ENCODE measurements around the gene TTC21A. TPM values are rescaled to one million over a fixed set of nuclear protein-coding genes. Genes with fewer than 3 reads are reported as not detected.
A peak's percentile ranks its signal among the peaks of the same experiment; 100 is the strongest.

Gene TTC21A
- total RNA-seq, 1 donor from 2014 or later = 41.7 TPM

- Mint-ChIP-seq H3K27ac (ENCODE audit: unreplicated experiment) (peak overlapping the region; percentile 91), H3K4me3 (ENCODE audit: unreplicated experiment) (peak overlapping the region; percentile 99), H3K9me3 (ENCODE audit: unreplicated experiment) (no peaks in the 10 kb centered on the region), H3K4me1 (ENCODE audit: unreplicated experiment) (peaks cover 64% of the 10 kb centered on the region), H3K27me3 (ENCODE audit: unreplicated experiment) (peaks cover 32% of the 10 kb centered on the region), H3K36me3 (ENCODE audit: low read depth, unreplicated experiment) (peaks cover 40% of the 10 kb centered on the region)
- no peak for TF ChIP-seq CTCF (IDR thresholded peaks at IDR 0.05; ENCODE audit: unreplicated experiment)
- peak; percentile 68 for DNase-seq (ENCODE audit: low spot score)
Measured at GRCh38 chr3:39106851-39107387, 561 bp upstream of the TTC21A start.

- no peak for DNase-seq (ENCODE audit: low spot score)
- peak overlapping the region; percentile 97 for H3K4me3 Mint-ChIP-seq (ENCODE audit: unreplicated experiment)
- H3K36me3 Mint-ChIP-seq (ENCODE audit: low read depth, unreplicated experiment) = peaks cover 39% of the 10 kb centered on the region
- H3K27ac Mint-ChIP-seq (ENCODE audit: unreplicated experiment) = peak overlapping the region; percentile 98
- no peak for TF ChIP-seq CTCF (IDR thresholded peaks at IDR 0.05; ENCODE audit: unreplicated experiment)
- H3K4me1 Mint-ChIP-seq (ENCODE audit: unreplicated experiment) = peaks cover 54% of the 10 kb centered on the region
- no peaks in the 10 kb centered on the region for H3K9me3 Mint-ChIP-seq (ENCODE audit: unreplicated experiment)
- peaks cover 30% of the 10 kb centered on the region for H3K27me3 Mint-ChIP-seq (ENCODE audit: unreplicated experiment)
Measured at GRCh38 chr3:39108200-39108710, 775 bp downstream of the TTC21A start.

- Mint-ChIP-seq H3K27ac (ENCODE audit: unreplicated experiment) (peak overlapping the region; percentile 98), H3K4me1 (ENCODE audit: unreplicated experiment) (peaks cover 49% of the 10 kb centered on the region), H3K27me3 (ENCODE audit: unreplicated experiment) (peaks cover 30% of the 10 kb centered on the region), H3K36me3 (ENCODE audit: low read depth, unreplicated experiment) (peaks cover 40% of the 10 kb centered on the region), H3K4me3 (ENCODE audit: unreplicated experiment) (peak overlapping the region; percentile 97), H3K9me3 (ENCODE audit: unreplicated experiment) (no peaks in the 10 kb centered on the region)
- TF ChIP-seq CTCF (IDR thresholded peaks at IDR 0.05; ENCODE audit: unreplicated experiment) = no peak
- DNase-seq (ENCODE audit: low spot score) = no peak
Measured at GRCh38 chr3:39109086-39109485, 1.6 kb downstream of the TTC21A start.

- DNase-seq (ENCODE audit: low spot score) = no peak
- H3K4me1 Mint-ChIP-seq (ENCODE audit: unreplicated experiment) = peaks cover 39% of the 10 kb centered on the region
- H3K27ac Mint-ChIP-seq (ENCODE audit: unreplicated experiment) = no peak overlapping the region
- no peak for TF ChIP-seq CTCF (IDR thresholded peaks at IDR 0.05; ENCODE audit: unreplicated experiment)
- no peaks in the 10 kb centered on the region for H3K9me3 Mint-ChIP-seq (ENCODE audit: unreplicated experiment)
- H3K27me3 Mint-ChIP-seq (ENCODE audit: unreplicated experiment) = peaks cover 26% of the 10 kb centered on the region
- H3K36me3 Mint-ChIP-seq (ENCODE audit: low read depth, unreplicated experiment) = peaks cover 42% of the 10 kb centered on the region
- no peak overlapping the region for H3K4me3 Mint-ChIP-seq (ENCODE audit: unreplicated experiment)
Measured at GRCh38 chr3:39110041-39110639, 2.7 kb downstream of the TTC21A start.

GRCh38 chr3:39112113-39112512, 4.6 kb downstream of the TTC21A start:
- peaks cover 12% of the 10 kb centered on the region for H3K27me3 Mint-ChIP-seq (ENCODE audit: unreplicated experiment)
- H3K4me1 Mint-ChIP-seq (ENCODE audit: unreplicated experiment) = peaks cover 22% of the 10 kb centered on the region
- no peak overlapping the region for H3K4me3 Mint-ChIP-seq (ENCODE audit: unreplicated experiment)
- H3K27ac Mint-ChIP-seq (ENCODE audit: unreplicated experiment) = no peak overlapping the region
- DNase-seq (ENCODE audit: low spot score) = no peak
- TF ChIP-seq CTCF (IDR thresholded peaks at IDR 0.05; ENCODE audit: unreplicated experiment) = no peak
- H3K36me3 Mint-ChIP-seq (ENCODE audit: low read depth, unreplicated experiment) = peaks cover 29% of the 10 kb centered on the region
- no peaks in the 10 kb centered on the region for H3K9me3 Mint-ChIP-seq (ENCODE audit: unreplicated experiment)
